K562 (cell line): Measurements from ENCODE around the gene CYSTM1. TPM values are rescaled to one million over a fixed set of nuclear protein-coding genes. Genes with fewer than 3 reads are reported as not detected.

Source experiments
- BDP1 ChIP-seq: IDR thresholded peaks from 3 replicates; pipeline ENCODE4 v1.6.1; 2011; ENCODE audit not compliant: insufficient read length, insufficient read depth
- LCOR ChIP-seq: sonication (generic); formaldehyde crosslinking; IDR thresholded peaks from 2 replicates; pipeline ENCODE4 v1.8.0; 2022; ENCODE audit warnings: mild to moderate bottlenecking, missing genetic modification reagents
- MLX ChIP-seq, 2 experiments: fragments of 450-650 bp in 1 of 2; sonication (generic) in 1 of 2; formaldehyde crosslinking; conservative IDR thresholded peaks; 2 replicates each; pipeline versions ENCODE4 v1.4.0 to v1.8.1; 2020 to 2022; ENCODE audit warnings: mild to moderate bottlenecking in 1 of 2, missing genetic modification reagents in 1 of 2
- NR2F6 ChIP-seq: fragments of 450-650 bp; formaldehyde crosslinking; IDR thresholded peaks from 2 replicates; pipeline ENCODE4 v1.4.0; 2020; ENCODE audit warnings: mild to moderate bottlenecking
- PHF21A ChIP-seq: fragments of 450-650 bp; IDR thresholded peaks from 2 replicates; pipeline ENCODE4 v1.6.1; 2017; ENCODE audit warnings: low read depth, borderline replicate concordance
- RB1 ChIP-seq: fragments of 450-650 bp; IDR thresholded peaks from 2 replicates; pipeline ENCODE4 v1.6.1; 2017; ENCODE audit warnings: low read depth, mild to moderate bottlenecking
- RCOR1 ChIP-seq, 2 experiments: IDR thresholded peaks; 2 replicates each; pipeline ENCODE4 v1.6.1; 2012; ENCODE audit warnings: low read depth in 2 of 2, low read length in 2 of 2, borderline replicate concordance in 1 of 2, improper control_type of control experiment in 1 of 2
- SAP30 ChIP-seq: fragments of 200-600 bp; sonication (generic); IDR thresholded peaks from 2 replicates; pipeline ENCODE4 v1.6.1; 2012; ENCODE audit warnings: borderline replicate concordance, low read depth, mild to moderate bottlenecking, moderate library complexity, low read length, control low read depth, inconsistent platforms; ENCODE audit not compliant: insufficient read depth, poor library complexity, severe bottlenecking
- SIX5 ChIP-seq, 2 experiments: IDR thresholded peaks; 2 replicates each; pipeline ENCODE4 v1.6.1; 2011; ENCODE audit warnings: low read length in 2 of 2, borderline replicate concordance in 1 of 2, low read depth in 1 of 2, mild to moderate bottlenecking in 1 of 2, moderate library complexity in 1 of 2; ENCODE audit not compliant: insufficient read depth in 1 of 2
- SMARCC2 ChIP-seq: fragments of 450-650 bp; IDR thresholded peaks from 2 replicates; pipeline ENCODE4 v1.6.1; 2017; ENCODE audit warnings: antibody characterized with exemption, moderate library complexity, mild to moderate bottlenecking, low read depth
- U2AF2 ChIP-seq: fragments of 200-400 bp; formaldehyde crosslinking; optimal IDR thresholded peaks from 2 replicates; pipeline ENCODE3; 2017; ENCODE audit warnings: low read depth, mild to moderate bottlenecking, low read length
- ZBTB40 ChIP-seq, 2 experiments: fragments of 450-650 bp in 1 of 2; sonication (generic) in 1 of 2; formaldehyde crosslinking in 1 of 2; IDR thresholded peaks; 2 replicates each; pipeline versions ENCODE4 v1.7.1 to v1.9.0; 2016 to 2022; ENCODE audit warnings: inconsistent platforms in 1 of 2, mild to moderate bottlenecking in 1 of 2, missing genetic modification reagents in 1 of 2
- ZNF165 ChIP-seq: fragments of 250-450 bp; sonication (Bioruptor Pico); IDR thresholded peaks from 2 replicates; pipeline ENCODE4 v1.4.0; 2020; ENCODE audit warnings: borderline replicate concordance
- ZNF655 ChIP-seq: fragments of 250-450 bp; sonication (Bioruptor Pico); IDR thresholded peaks from 2 replicates; pipeline ENCODE4 v1.5.0; 2021
- polyA plus RNA-seq, 8 experiments: library from polyadenylated mRNA; depleted of rRNA in 4 of 8; stranded (reverse) in 5 of 8; unstranded in 3 of 8; fragments of >200 nt; fragmentation: Nextera tagmentation in 2 of 8; fragmentation: Illumina TruSeq in 1 of 8; extraction: Ambion mirVana in 2 of 8; extraction: Trizol in 1 of 8; gene quantifications; 2 replicates each; pipeline versions ENCODE4 v1.2.1 to v1.2.3, GENCODE V29; 2011 to 2014; ENCODE audit warnings: inconsistent platforms in 1 of 8, missing spikeins in 1 of 8
- total RNA-seq, 7 experiments: library from RNA; depleted of rRNA in 6 of 7; stranded (reverse); fragments of >200 nt in 6 of 7; fragmentation: Illumina TruSeq in 2 of 7; extraction: Trizol in 2 of 7; gene quantifications; 2 replicates each; pipeline versions ENCODE4 v1.2.1 to v1.2.3, GENCODE V29; 2011 to 2021; ENCODE audit warnings: low replicate concordance in 1 of 7

The CYSTM1 gene
- total and polyA plus RNA-seq, 9 of the 15 experiments (the other 6 are each of a cell fraction or from before 2014, with no cell fraction given): 76.1 to 422 (median 108) TPM

- TF ChIP-seq ZBTB40 (IDR thresholded peaks at IDR 0.05) (no peak), ZBTB40 (CRISPR knock-in tag; IDR thresholded peaks at IDR 0.05) (no peak), LCOR (CRISPR knock-in tag) (0 out of 2 replicates have a peak, but pooled peaks have one; percentile 37), SAP30 (no peak), ZNF165 (CRISPR knock-in tag) (no peak), PHF21A (no peak), ZNF655 (no peak), RB1 (0 out of 2 replicates have a peak, but pooled peaks have one; percentile 29), MLX (CRISPR knock-in tag; conservative IDR thresholded peaks at IDR 0.05) (no peak), NR2F6 (no peak), U2AF2 (no peak), SIX5 (IDR thresholded peaks at IDR 0.05; ENCODE audit: borderline replicate concordance in 1 of 2, insufficient read depth in 1 of 2, low read depth in 1 of 2, low read length in 2 of 2) (no peak), SMARCC2 (no peak), RCOR1 (IDR thresholded peaks at IDR 0.05; ENCODE audit: borderline replicate concordance in 1 of 2, low read depth in 2 of 2, low read length in 2 of 2) (0 out of 4 replicates have a peak, but pooled peaks of 1 of the 2 experiments have one; percentile 12), BDP1 (no peak)
Measured at GRCh38 chr5:140182803-140183367, 7.9 kb downstream of the CYSTM1 start (continued).
